GM12878 (cell line): ENCODE results near the gene ZFP62. TPM values are rescaled to one million over a fixed set of nuclear protein-coding genes. Genes with fewer than 3 reads are reported as not detected.

Experiments
- ATAC-seq: fragments of 200-7000 bp; cut with Tn5 transposase; 3 replicates; pipeline ENCODE4 v1.9.1; 2020; ENCODE audit warnings: mild to moderate bottlenecking, moderate library complexity
- BruUV-seq: library from RNA; stranded (reverse); fragments of 400-500 nt; replicated peaks from 2 replicates; lab custom pipeline; 2021; lab: Mats Ljungman, UMichigan
- CTCF ChIA-PET: fragments of 300-600 bp; sonication (Branson Sonifier 250); formaldehyde crosslinking; extraction: SDS; loops from one replicate; lab custom pipeline; 2021; ENCODE audit warnings: inconsistent platforms; lab: Yijun Ruan, JAX
- POLR2A ChIA-PET: fragments of 350-600 bp; formaldehyde crosslinking; extraction: SDS; loops from one replicate; lab custom pipeline; 2021; ENCODE audit warnings: inconsistent platforms; lab: Charles Lee
- RAD21 ChIA-PET: fragments of 300-600 bp; sonication (Branson Sonifier 250); formaldehyde crosslinking; loops from one replicate; lab custom pipeline; 2023; ENCODE audit warnings: antibody characterized with exemption; ENCODE audit not compliant: unreplicated experiment; lab: Charles Lee
- SMC1A ChIA-PET: fragments of 300-600 bp; sonication (Branson Sonifier 250); formaldehyde crosslinking; loops from one replicate; lab custom pipeline; 2023; ENCODE audit not compliant: unreplicated experiment, uncharacterized antibody; lab: Charles Lee
- DNase-seq: peaks from one replicate; pipeline ENCODE4 v3.0.0-alpha.2; 2011; ENCODE audit warnings: low read depth, low spot score
- FAIRE-seq: peaks from 3 replicates; lab custom pipeline; 2011; peaks lifted over from hg19 to GRCh38; lab: Jason Lieb, UNC
- H2AFZ ChIP-seq: 2 replicates; pipeline ENCODE4 v1.6.0; 2011; ENCODE audit warnings: low read depth, low read length, control low read depth; ENCODE audit not compliant: control insufficient read depth
- H3K27ac ChIP-seq: 2 replicates; pipeline ENCODE4 v1.5.1; 2011; ENCODE audit warnings: control low read depth; ENCODE audit not compliant: control insufficient read depth, insufficient read depth
- H3K27me3 ChIP-seq, 2 experiments: replicated peaks in 1 of 2; 2 replicates each; pipeline versions ENCODE4 v1.6.0 to v1.6.1; 2011; ENCODE audit warnings: low read length in 1 of 2; ENCODE audit not compliant: control insufficient read depth in 2 of 2, insufficient read depth in 2 of 2
- H3K36me3 ChIP-seq, 2 experiments: 2 replicates each; pipeline ENCODE4 v1.5.1; 2011; ENCODE audit warnings: low read length in 1 of 2; ENCODE audit not compliant: control insufficient read depth in 2 of 2, insufficient read depth in 2 of 2
- H3K4me1 ChIP-seq: 2 replicates; pipeline ENCODE4 v1.6.1; 2011; ENCODE audit warnings: mild to moderate bottlenecking, low read length, moderate library complexity, mixed read lengths; ENCODE audit not compliant: control insufficient read depth, insufficient read depth
- H3K4me2 ChIP-seq: 2 replicates; pipeline ENCODE4 v1.6.0; 2011; ENCODE audit warnings: control low read depth; ENCODE audit not compliant: control insufficient read depth, insufficient read depth
- H3K4me3 ChIP-seq: fragments of 200-600 bp; sonication (generic); 2 replicates; pipeline ENCODE4 v1.5.1; 2016
- H3K79me2 ChIP-seq: 2 replicates; pipeline ENCODE4 v1.6.0; 2011; ENCODE audit warnings: low read length; ENCODE audit not compliant: control insufficient read depth, insufficient read depth
- H3K9ac ChIP-seq: 2 replicates; pipeline ENCODE4 v1.8.0; 2011; ENCODE audit warnings: low read length, control low read depth, mixed read lengths; ENCODE audit not compliant: control insufficient read depth, insufficient read depth
- H3K9me3 ChIP-seq: replicated peaks from 3 replicates; pipeline ENCODE4 v1.5.1; 2011; ENCODE audit warnings: mild to moderate bottlenecking, low read length; ENCODE audit not compliant: control insufficient read depth, insufficient read depth
- H4K20me1 ChIP-seq: 2 replicates; pipeline ENCODE4 v1.6.0; 2011; ENCODE audit not compliant: control insufficient read depth, insufficient read depth
- BHLHE40 ChIP-seq, 2 experiments: fragments of 450-650 bp in 1 of 2; IDR thresholded peaks; 2 replicates each; pipeline ENCODE4 v1.6.1; 2011 to 2017; ENCODE audit warnings: low read depth in 2 of 2, borderline replicate concordance in 1 of 2, improper control_type of control experiment in 1 of 2, low read length in 1 of 2, mild to moderate bottlenecking in 1 of 2
- CHD1 ChIP-seq: IDR thresholded peaks from 2 replicates; pipeline ENCODE4 v1.6.1; 2012; ENCODE audit warnings: low read depth, low read length, improper control_type of control experiment
- EP300 ChIP-seq, 2 experiments: fragments of 150-350 bp in 1 of 2; IDR thresholded peaks; 2 replicates each; pipeline ENCODE4 v1.6.1; 2011 to 2012; ENCODE audit warnings: low read depth in 2 of 2, low read length in 2 of 2, borderline replicate concordance in 1 of 2, improper control_type of control experiment in 1 of 2, inconsistent platforms in 1 of 2; ENCODE audit not compliant: control insufficient read depth in 1 of 2
- ESRRA ChIP-seq: IDR thresholded peaks from 2 replicates; pipeline ENCODE4 v1.6.1; 2012; ENCODE audit warnings: mild to moderate bottlenecking, low read length, improper control_type of control experiment
- HCFC1 ChIP-seq: fragments of 150-350 bp; IDR thresholded peaks from 2 replicates; pipeline ENCODE4 v1.6.1; 2014; ENCODE audit warnings: low read length
- LARP7 ChIP-seq: fragments of 450-650 bp; IDR thresholded peaks from 2 replicates; pipeline ENCODE4 v1.6.1; 2017; ENCODE audit warnings: mild to moderate bottlenecking
- MEF2B ChIP-seq: fragments of 450-650 bp; IDR thresholded peaks from 2 replicates; pipeline ENCODE4 v1.6.1; 2018; ENCODE audit warnings: mild to moderate bottlenecking, moderate library complexity; ENCODE audit not compliant: partially characterized antibody, poor library complexity, severe bottlenecking
- MYC ChIP-seq: IDR thresholded peaks from 2 replicates; pipeline ENCODE4 v1.6.1; 2011; ENCODE audit warnings: mild to moderate bottlenecking, low read length, moderate library complexity, inconsistent platforms; ENCODE audit not compliant: insufficient read depth, insufficient replicate concordance, insufficient read length, severe bottlenecking
- STAT3 ChIP-seq: IDR thresholded peaks from 2 replicates; pipeline ENCODE4 v1.6.1; 2011; ENCODE audit warnings: low read depth, low read length, improper control_type of control experiment
- SUZ12 ChIP-seq: fragments of 200-600 bp; sonication (generic); IDR thresholded peaks from one replicate; pipeline ENCODE4 v1.6.1; 2018; ENCODE audit warnings: antibody characterized with exemption, mild to moderate bottlenecking; ENCODE audit not compliant: unreplicated experiment
- TCF7 ChIP-seq: IDR thresholded peaks from 2 replicates; pipeline ENCODE4 v1.6.1; 2014; ENCODE audit warnings: antibody characterized with exemption, borderline replicate concordance
- WGBS: methylation state at CpG from one replicate; pipeline ENCODE4 v1.1.6; 2016; ENCODE audit warnings: low lambda C conversion rate; ENCODE audit not compliant: insufficient replicate concordance, insufficient coverage; ENCODE audit errors: missing lambda C conversion rate; 5-methylcytosine and 5-hydroxymethylcytosine counted together
- in situ Hi-C: fragments of 300-500 bp; cut with MboI; formaldehyde crosslinking; loops from 9 replicates; pipeline ENCODE4 v1.14.3; 2018; ENCODE audit warnings: mixed read lengths
- intact Hi-C: fragments of 100-400 bp; cut with micrococcal nuclease; formaldehyde crosslinking; loops from one replicate; pipeline ENCODE4 v1.14.2; 2022; ENCODE audit not compliant: unreplicated experiment
- polyA plus RNA-seq, 11 experiments: library from polyadenylated mRNA; depleted of rRNA in 4 of 11; unstranded in 6 of 11; stranded (reverse) in 5 of 11; fragments of >200 nt; fragmentation: Nextera tagmentation in 4 of 11; fragmentation: Illumina TruSeq in 1 of 11; extraction: Ambion mirVana in 4 of 11; extraction: Trizol in 1 of 11; gene quantifications; 1 replicate in 1 of 11; 2 replicates in 10 of 11; pipeline versions ENCODE4 v1.2.1 to v1.2.3, GENCODE V29; 2011 to 2016; ENCODE audit warnings: inconsistent platforms in 2 of 11, missing spikeins in 2 of 11, low read depth in 1 of 11
- total RNA-seq, 4 experiments: library from RNA; depleted of rRNA in 3 of 4; stranded (reverse); fragments of >200 nt in 3 of 4; fragmentation: Illumina TruSeq in 1 of 4; extraction: Trizol in 1 of 4; gene quantifications; 2 replicates each; pipeline versions ENCODE4 v1.2.1 to v1.2.3, GENCODE V29; 2013 to 2021
- TF ChIP-seq, protein P1 (sequence below): fragments of 450-650 bp; IDR thresholded peaks from 2 replicates; pipeline ENCODE4 v1.6.1; 2016; ENCODE audit warnings: mild to moderate bottlenecking

The ZFP62 gene
- total and polyA plus RNA-seq, 10 of the 15 experiments (the other 5 are each of a cell fraction or from before 2014, with no cell fraction given): 9.2 to 39.7 (median 21.1) TPM

DNA sequence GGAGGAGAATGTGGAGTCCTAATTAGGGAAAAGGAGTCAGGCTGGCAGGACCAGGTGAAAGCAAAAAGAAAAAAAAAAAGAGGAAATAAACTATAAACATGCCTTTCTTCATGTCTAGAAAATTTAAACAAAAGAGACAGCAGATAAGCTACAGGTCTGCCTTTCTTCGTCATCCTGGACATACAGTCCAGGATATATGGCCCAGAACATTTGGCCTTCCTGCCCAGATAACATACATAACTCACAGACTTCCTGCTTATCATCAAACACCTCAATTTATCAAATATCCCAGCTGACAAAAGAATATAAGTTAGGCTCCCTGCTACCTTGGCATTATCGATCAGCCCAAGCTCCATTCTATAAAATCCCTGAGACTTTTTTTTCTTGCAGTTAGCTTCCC lies 49.1 kb upstream of the ZFP62 start:
- Histone ChIP-seq H3K27ac (no peak overlapping the region), H3K27me3 (no peaks in the 10 kb centered on the region), H3K36me3 (no peaks in the 10 kb centered on the region), H4K20me1 (no peaks in the 10 kb centered on the region), H3K4me3 (no peak overlapping the region), H3K4me1 (no peaks in the 10 kb centered on the region), H3K9ac (no peak overlapping the region), H3K79me2 (no peaks in the 10 kb centered on the region), H3K9me3 (no peaks in the 10 kb centered on the region; the same call in 2 of the 3 replicates), H2AFZ (no peak overlapping the region), H3K4me2 (no peak overlapping the region)
- RAD21 ChIA-PET: interaction anchor here (0.7 kb wide), 1 partner anchor 177 kb away, joined by 3 read pairs; no protein-coding TSS in a partner anchor
- TF ChIP-seq EP300 (IDR thresholded peaks at IDR 0.05; ENCODE audit: borderline replicate concordance in 1 of 2, control insufficient read depth in 1 of 2, low read depth in 2 of 2, low read length in 2 of 2) (no peak), LARP7 (no peak), MYC (no peak), ESRRA (no peak), TCF7 (no peak), HCFC1 (no peak), BHLHE40 (IDR thresholded peaks at IDR 0.05; ENCODE audit: borderline replicate concordance in 1 of 2, low read depth in 2 of 2, low read length in 1 of 2) (no peak), CHD1 (no peak), MEF2B (no peak), STAT3 (no peak), SUZ12 (no peak)
- TF ChIP-seq, protein P1, sequence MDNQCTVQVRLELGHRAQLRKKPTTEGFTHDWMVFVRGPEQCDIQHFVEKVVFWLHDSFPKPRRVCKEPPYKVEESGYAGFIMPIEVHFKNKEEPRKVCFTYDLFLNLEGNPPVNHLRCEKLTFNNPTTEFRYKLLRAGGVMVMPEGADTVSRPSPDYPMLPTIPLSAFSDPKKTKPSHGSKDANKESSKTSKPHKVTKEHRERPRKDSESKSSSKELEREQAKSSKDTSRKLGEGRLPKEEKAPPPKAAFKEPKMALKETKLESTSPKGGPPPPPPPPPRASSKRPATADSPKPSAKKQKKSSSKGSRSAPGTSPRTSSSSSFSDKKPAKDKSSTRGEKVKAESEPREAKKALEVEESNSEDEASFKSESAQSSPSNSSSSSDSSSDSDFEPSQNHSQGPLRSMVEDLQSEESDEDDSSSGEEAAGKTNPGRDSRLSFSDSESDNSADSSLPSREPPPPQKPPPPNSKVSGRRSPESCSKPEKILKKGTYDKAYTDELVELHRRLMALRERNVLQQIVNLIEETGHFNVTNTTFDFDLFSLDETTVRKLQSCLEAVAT: no peak
- no peak for ATAC-seq
- BruUV-seq: no TSS peak
- FAIRE-seq: no peak
- POLR2A ChIA-PET: no interaction called here
- intact Hi-C loops: no loop called here
- CTCF ChIA-PET: interaction anchor here (0.6 to 1.1 kb wide), 3 partner anchors 109 to 244 kb away, joined by 3 to 4 read pairs (median 3); no protein-coding TSS in a partner anchor
- SMC1A ChIA-PET: interaction anchor here (0.7 to 1.6 kb wide), 4 partner anchors 36 to 252 kb away, joined by 3 read pairs; no protein-coding TSS in a partner anchor
- 64% methylated on average over 2 of the region's 2 CpGs for WGBS
- in situ Hi-C loops: no loop called here
- DNase-seq: no peak
